Measurements from ENCODE around the gene FRMD8. TPM values are rescaled to one million over a fixed set of nuclear protein-coding genes. Genes with fewer than 3 reads are reported as not detected.

FRMD8 gene
- total RNA-seq, 4 donors from 2014 or later = 30.4 to 37.3 (median 34.7) TPM

DNA sequence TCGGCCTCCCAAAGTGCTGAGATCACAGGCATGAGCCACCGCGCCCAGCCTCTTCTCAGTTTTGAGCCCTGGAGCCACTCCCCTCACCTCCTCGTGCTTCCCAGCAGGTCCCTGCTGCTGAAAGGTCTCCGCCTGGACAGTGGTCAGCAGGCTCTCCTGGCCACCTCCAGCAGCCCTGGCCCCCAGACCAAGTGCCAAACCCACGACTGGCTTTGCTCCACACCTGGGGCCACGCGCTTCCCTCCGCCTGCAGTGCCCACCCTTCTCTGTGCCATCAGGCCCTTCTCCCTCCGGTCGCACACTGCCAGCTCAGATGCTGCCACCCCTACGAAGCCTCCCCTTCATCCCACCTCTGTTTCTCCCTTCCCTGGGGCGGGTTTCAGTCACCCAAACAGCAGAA lies 12.8 kb downstream of the FRMD8 start:
- TF ChIP-seq EP300 (IDR thresholded peaks at IDR 0.05) (no peak), POLR2A (IDR thresholded peaks at IDR 0.05; ENCODE audit: low read depth) (no peak), POLR2AphosphoS5 (IDR thresholded peaks at IDR 0.05) (no peak)
- TF ChIP-seq, protein P1, sequence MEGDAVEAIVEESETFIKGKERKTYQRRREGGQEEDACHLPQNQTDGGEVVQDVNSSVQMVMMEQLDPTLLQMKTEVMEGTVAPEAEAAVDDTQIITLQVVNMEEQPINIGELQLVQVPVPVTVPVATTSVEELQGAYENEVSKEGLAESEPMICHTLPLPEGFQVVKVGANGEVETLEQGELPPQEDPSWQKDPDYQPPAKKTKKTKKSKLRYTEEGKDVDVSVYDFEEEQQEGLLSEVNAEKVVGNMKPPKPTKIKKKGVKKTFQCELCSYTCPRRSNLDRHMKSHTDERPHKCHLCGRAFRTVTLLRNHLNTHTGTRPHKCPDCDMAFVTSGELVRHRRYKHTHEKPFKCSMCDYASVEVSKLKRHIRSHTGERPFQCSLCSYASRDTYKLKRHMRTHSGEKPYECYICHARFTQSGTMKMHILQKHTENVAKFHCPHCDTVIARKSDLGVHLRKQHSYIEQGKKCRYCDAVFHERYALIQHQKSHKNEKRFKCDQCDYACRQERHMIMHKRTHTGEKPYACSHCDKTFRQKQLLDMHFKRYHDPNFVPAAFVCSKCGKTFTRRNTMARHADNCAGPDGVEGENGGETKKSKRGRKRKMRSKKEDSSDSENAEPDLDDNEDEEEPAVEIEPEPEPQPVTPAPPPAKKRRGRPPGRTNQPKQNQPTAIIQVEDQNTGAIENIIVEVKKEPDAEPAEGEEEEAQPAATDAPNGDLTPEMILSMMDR (IDR thresholded peaks at IDR 0.05) = no peak
- WGBS = 90% methylated on average over 12 of the region's 13 CpGs
- intact Hi-C loops (cut with DNase I) = no loop called here
- H3K4me1 ChIP-seq = peaks cover 0 to 9% (median 5%) of the 10 kb centered on the region in 4 donors
- H3K9me3 ChIP-seq = no peaks in the 10 kb centered on the region
- H3K36me3 ChIP-seq = peaks cover 51 to 100% (median 86%) of the 10 kb centered on the region in 4 donors
- H3K27ac ChIP-seq (replicated peaks in 1 of 4) = no peak overlapping the region
- no peak for DNase-seq (ENCODE audit: extremely low spot score)
- no peak overlapping the region for H3K4me3 ChIP-seq
- H3K27me3 ChIP-seq = no peaks in the 10 kb centered on the region

DNA sequence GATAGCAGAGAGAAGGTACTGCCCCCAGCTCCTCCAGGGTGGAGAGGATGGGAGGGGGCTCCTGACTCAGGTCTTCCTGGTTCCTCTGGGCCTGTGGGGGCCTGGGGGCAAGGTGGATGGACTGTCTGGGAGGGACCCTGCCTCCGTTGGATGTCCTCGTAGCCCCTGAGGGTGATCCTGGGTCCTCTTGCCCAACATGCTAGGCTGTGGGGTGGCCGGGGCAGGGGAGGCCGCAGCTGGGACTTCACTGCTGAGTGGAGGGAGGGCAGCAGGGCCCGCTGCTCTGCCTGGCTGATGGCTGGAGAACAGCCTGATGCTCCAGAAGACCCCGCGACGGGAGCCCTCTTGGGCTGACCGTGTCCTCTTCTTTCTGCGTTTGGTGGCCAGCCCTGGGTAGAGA lies 13.4 kb downstream of the FRMD8 start:
- Histone ChIP-seq H3K36me3 (peaks cover 51 to 100% (median 86%) of the 10 kb centered on the region in 4 donors), H3K27ac (replicated peaks in 1 of 4) (no peak overlapping the region), H3K4me3 (no peak overlapping the region), H3K9me3 (no peaks in the 10 kb centered on the region), H3K27me3 (no peaks in the 10 kb centered on the region), H3K4me1 (peaks cover 3 to 15% (median 11%) of the 10 kb centered on the region in 4 donors)
- no peak for DNase-seq (ENCODE audit: extremely low spot score)
- no CpG with 5 or more reads among the region's 10 CpGs for WGBS
- TF ChIP-seq EP300 (IDR thresholded peaks at IDR 0.05) = no peak
- TF ChIP-seq, protein P1 (IDR thresholded peaks at IDR 0.05) = no peak
- no peak for TF ChIP-seq POLR2AphosphoS5 (IDR thresholded peaks at IDR 0.05)
- no peak for TF ChIP-seq POLR2A (IDR thresholded peaks at IDR 0.05; ENCODE audit: low read depth)
- intact Hi-C loops (cut with DNase I) = no loop called here

DNA sequence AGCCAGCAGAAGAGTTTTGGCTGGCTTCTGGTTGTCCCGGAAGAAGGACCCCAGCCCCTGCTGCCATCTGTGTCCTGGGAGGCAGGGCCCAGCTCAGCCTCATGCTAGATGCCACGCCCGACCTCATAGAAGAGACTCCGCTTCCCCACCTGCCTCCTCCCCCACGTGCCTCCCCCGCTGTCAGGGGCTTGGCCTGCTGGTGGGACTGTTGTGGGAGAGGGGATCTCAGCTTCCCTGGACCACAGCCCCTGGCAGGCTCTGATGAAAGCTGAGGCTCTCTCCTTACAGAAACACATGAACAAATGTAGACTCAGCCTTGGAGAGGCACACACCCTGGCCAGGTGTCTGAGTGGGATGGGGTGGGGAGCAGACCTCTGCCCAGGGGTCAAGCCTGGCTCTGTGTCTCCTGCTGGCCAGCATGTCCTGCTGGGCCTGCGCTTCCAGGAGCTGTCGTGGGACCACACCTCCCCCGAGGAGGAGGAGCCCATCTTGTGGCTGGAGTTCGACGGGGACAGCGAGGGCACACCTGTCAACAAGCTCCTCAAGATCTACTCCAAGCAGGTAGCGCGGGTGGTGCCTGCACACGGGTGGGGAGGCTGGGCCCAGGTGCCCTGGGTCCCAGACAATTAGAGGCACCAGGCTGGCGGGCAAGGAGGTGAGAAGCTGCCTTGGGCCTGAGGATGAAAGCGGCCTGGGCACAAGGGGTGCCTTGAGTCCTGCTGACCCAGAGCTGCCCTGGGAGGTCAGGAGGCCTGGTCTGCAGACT lies 14.1 kb downstream of the FRMD8 start:
- WGBS = 85% methylated on average over 13 of the region's 17 CpGs
- H3K27me3 ChIP-seq = no peaks in the 10 kb centered on the region
- peaks cover 6 to 16% (median 11%) of the 10 kb centered on the region in 4 donors for H3K4me1 ChIP-seq
- H3K27ac ChIP-seq (replicated peaks in 1 of 4) = no peak overlapping the region
- no peak for DNase-seq (ENCODE audit: extremely low spot score)
- intact Hi-C loops (cut with DNase I) = no loop called here
- H3K4me3 ChIP-seq = no peak overlapping the region
- TF ChIP-seq POLR2AphosphoS5 (IDR thresholded peaks at IDR 0.05) = no peak
- no peak for TF ChIP-seq POLR2A (IDR thresholded peaks at IDR 0.05; ENCODE audit: low read depth)
- no peak for TF ChIP-seq EP300 (IDR thresholded peaks at IDR 0.05)
- TF ChIP-seq, protein P1 (IDR thresholded peaks at IDR 0.05) = no peak
- no peaks in the 10 kb centered on the region for H3K9me3 ChIP-seq
- H3K36me3 ChIP-seq = peaks cover 57 to 100% (median 86%) of the 10 kb centered on the region in 4 donors

DNA sequence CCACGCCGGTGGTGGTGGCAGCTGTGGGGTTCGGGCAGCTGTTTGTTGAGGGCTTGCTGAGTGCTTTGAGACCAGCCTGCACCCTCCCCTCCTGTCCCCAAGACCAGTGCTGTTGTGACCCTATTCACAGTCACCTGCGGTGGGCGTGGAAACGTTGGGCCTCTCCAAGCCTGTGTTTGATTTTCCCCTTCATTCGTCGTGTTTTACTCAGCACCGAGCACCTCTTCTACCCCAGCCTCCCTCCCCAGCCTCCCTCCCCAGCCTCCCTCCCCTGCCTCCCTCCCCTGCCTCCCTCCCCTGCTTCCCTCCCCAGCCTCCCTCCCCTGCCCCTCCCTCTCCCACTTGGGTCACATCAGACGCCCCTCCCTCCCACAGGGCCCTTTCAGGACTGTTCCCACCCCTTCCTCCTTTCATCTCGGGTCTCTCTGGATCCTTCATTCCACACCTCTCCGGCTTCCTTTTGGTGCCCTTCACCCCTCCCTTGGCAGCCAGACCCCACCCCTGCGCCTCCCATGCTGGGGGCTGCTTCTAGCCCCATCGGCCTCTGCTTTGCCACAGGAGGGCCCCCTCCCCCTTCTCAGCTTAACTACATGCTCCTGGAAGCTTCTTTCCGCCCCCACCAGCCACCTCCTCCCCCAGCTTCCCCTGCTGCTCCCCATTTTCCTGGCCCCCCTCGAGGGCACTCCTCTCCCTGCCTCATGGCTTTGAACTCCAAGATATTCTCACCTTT lies 14.8 kb downstream of the FRMD8 start:
- no peak overlapping the region for H3K4me3 ChIP-seq
- intact Hi-C loops (cut with DNase I) = no loop called here
- no peaks in the 10 kb centered on the region for H3K9me3 ChIP-seq
- DNase-seq (ENCODE audit: extremely low spot score) = no peak
- H3K4me1 ChIP-seq = peaks cover 6 to 16% (median 11%) of the 10 kb centered on the region in 4 donors
- WGBS = 71% methylated on average over 13 of the region's 16 CpGs
- H3K36me3 ChIP-seq = peaks cover 56 to 100% (median 86%) of the 10 kb centered on the region in 4 donors
- TF ChIP-seq POLR2AphosphoS5 (IDR thresholded peaks at IDR 0.05) (no peak), POLR2A (IDR thresholded peaks at IDR 0.05; ENCODE audit: low read depth) (no peak), EP300 (IDR thresholded peaks at IDR 0.05) (no peak)
- TF ChIP-seq, protein P1 (IDR thresholded peaks at IDR 0.05) = no peak
- no peak overlapping the region for H3K27ac ChIP-seq (replicated peaks in 1 of 4)
- H3K27me3 ChIP-seq = no peaks in the 10 kb centered on the region
